NB4 (cell line): ENCODE measurements around the gene REEP1.

Experiments
- CTCF ChIP-seq: IDR thresholded peaks from one replicate; pipeline ENCODE4 v1.5.1; 2012; ENCODE audit warnings: low read depth, low read length
- MYC ChIP-seq: IDR thresholded peaks from 2 replicates; pipeline ENCODE4 v1.6.1; 2011; ENCODE audit warnings: low read depth, low read length
- POLR2A ChIP-seq: IDR thresholded peaks from 2 replicates; pipeline ENCODE4 v1.6.1; 2011; ENCODE audit warnings: mild to moderate bottlenecking; ENCODE audit not compliant: insufficient read length; ENCODE audit errors: extremely low read depth
- TF ChIP-seq, protein P1 (sequence below): IDR thresholded peaks from 2 replicates; pipeline ENCODE4 v1.6.1; 2011; ENCODE audit warnings: low read depth, low read length

DNA sequence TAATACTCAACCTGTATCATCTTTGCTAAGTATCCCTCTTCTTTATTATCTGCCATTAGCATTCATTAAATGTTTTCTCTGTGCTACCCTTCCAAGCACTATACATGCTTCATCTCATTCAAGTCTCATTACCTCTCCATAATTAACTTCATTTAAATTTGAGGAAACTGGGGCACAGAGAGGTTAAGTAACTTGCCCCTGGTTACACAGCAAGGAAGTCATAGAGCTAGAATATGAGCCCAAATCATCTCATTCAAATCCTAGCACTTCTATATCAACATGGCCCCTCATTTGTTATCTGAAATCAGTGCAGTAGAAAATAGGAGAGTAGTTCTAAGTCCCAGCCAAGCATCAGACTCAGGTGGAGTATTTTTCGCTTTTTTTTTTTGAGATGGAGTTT, 133.8 kb downstream of the REEP1 start:
- no peak for TF ChIP-seq POLR2A
- no peak for TF ChIP-seq CTCF
- TF ChIP-seq, protein P1, sequence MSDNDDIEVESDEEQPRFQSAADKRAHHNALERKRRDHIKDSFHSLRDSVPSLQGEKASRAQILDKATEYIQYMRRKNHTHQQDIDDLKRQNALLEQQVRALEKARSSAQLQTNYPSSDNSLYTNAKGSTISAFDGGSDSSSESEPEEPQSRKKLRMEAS, result no peak
- TF ChIP-seq MYC, result no peak
